IMR-90 (cell line): ENCODE results near the gene ZFYVE1. TPM values are rescaled to one million over a fixed set of nuclear protein-coding genes. Genes with fewer than 3 reads are reported as not detected.

Experiments
- ATAC-seq: fragments of 200-7000 bp; cut with Tn5 transposase; 2 replicates; pipeline ENCODE4 v1.9.1; 2020; ENCODE audit warnings: low read depth, mild to moderate bottlenecking, moderate library complexity
- BruUV-seq: library from RNA; stranded (reverse); fragments of 400-500 nt; replicated peaks from 2 replicates; lab custom pipeline; 2021; lab: Mats Ljungman, UMichigan
- CTCF ChIA-PET: fragments of 300-600 bp; formaldehyde crosslinking; extraction: SDS; loops from one replicate; lab custom pipeline; 2021; ENCODE audit warnings: antibody characterized with exemption; lab: Yijun Ruan, JAX
- POLR2A ChIA-PET: fragments of 300-600 bp; sonication (Branson Sonifier 250); formaldehyde crosslinking; loops from one replicate; lab custom pipeline; 2022; ENCODE audit warnings: antibody characterized with exemption; ENCODE audit not compliant: unreplicated experiment; lab: Charles Lee
- DNase-seq: peaks from one replicate; pipeline ENCODE4 v3.0.0; 2013
- H2AFZ ChIP-seq: replicated peaks from 2 replicates; pipeline ENCODE3; 2013; ENCODE audit warnings: low read length, mild to moderate bottlenecking; ENCODE audit not compliant: poor library complexity
- H2AK5ac ChIP-seq: 2 replicates; pipeline ENCODE4 v1.6.1; 2013; ENCODE audit warnings: low read depth, low read length, inconsistent platforms
- H2AK9ac ChIP-seq: replicated peaks from 2 replicates; pipeline ENCODE3; 2013; ENCODE audit warnings: mild to moderate bottlenecking, low read depth, low read length, moderate library complexity; ENCODE audit not compliant: poor library complexity
- H2BK120ac ChIP-seq: 2 replicates; pipeline ENCODE4 v1.6.1; 2013; ENCODE audit warnings: low read depth, low read length, inconsistent platforms
- H2BK15ac ChIP-seq: 3 replicates; pipeline ENCODE4 v1.6.1; 2013; ENCODE audit warnings: low read depth, low read length, inconsistent platforms
- H2BK20ac ChIP-seq: 2 replicates; pipeline ENCODE4 v1.6.1; 2013; ENCODE audit warnings: low read depth, mild to moderate bottlenecking, inconsistent platforms, low read length, moderate library complexity
- H2BK5ac ChIP-seq: 2 replicates; pipeline ENCODE4 v1.6.1; 2013; ENCODE audit warnings: mild to moderate bottlenecking, low read depth, low read length, inconsistent platforms; ENCODE audit not compliant: poor library complexity, severe bottlenecking
- H3K14ac ChIP-seq: replicated peaks from 2 replicates; pipeline ENCODE4 v1.6.1; 2013; ENCODE audit warnings: low read depth, low read length, inconsistent platforms
- H3K18ac ChIP-seq: 2 replicates; pipeline ENCODE4 v1.6.1; 2013; ENCODE audit warnings: low read depth, low read length, control low read depth
- H3K23ac ChIP-seq: 2 replicates; pipeline ENCODE4 v1.6.1; 2013; ENCODE audit warnings: low read depth, low read length, inconsistent platforms
- H3K27ac ChIP-seq: 2 replicates; pipeline ENCODE4 v1.5.1; 2013; ENCODE audit warnings: mild to moderate bottlenecking, control low read depth, low read length; ENCODE audit not compliant: insufficient read depth
- H3K27me3 ChIP-seq: 2 replicates; pipeline ENCODE4 v1.6.1; 2013; ENCODE audit warnings: low read length; ENCODE audit not compliant: control insufficient read depth, insufficient read depth
- H3K36me3 ChIP-seq: 2 replicates; pipeline ENCODE4 v1.6.1; 2013; ENCODE audit warnings: low read length, mixed read lengths; ENCODE audit not compliant: control insufficient read depth, insufficient read depth
- H3K4ac ChIP-seq: 2 replicates; pipeline ENCODE4 v1.6.1; 2013; ENCODE audit warnings: low read depth, low read length, inconsistent platforms
- H3K4me1 ChIP-seq: 2 replicates; pipeline ENCODE4 v1.6.1; 2013; ENCODE audit warnings: low read length, mixed read lengths; ENCODE audit not compliant: control insufficient read depth, insufficient read depth
- H3K4me2 ChIP-seq: 2 replicates; pipeline ENCODE4 v1.6.1; 2013; ENCODE audit warnings: low read depth, mild to moderate bottlenecking, control low read depth, low read length, moderate library complexity
- H3K4me3 ChIP-seq: 2 replicates; pipeline ENCODE4 v1.5.1; 2013; ENCODE audit warnings: low read depth, mild to moderate bottlenecking, control low read depth, low read length, moderate library complexity; ENCODE audit not compliant: insufficient read depth
- H3K56ac ChIP-seq: 2 replicates; pipeline ENCODE4 v1.6.1; 2013; ENCODE audit warnings: low read length, inconsistent platforms; ENCODE audit not compliant: insufficient read depth; ENCODE audit errors: extremely low read depth
- H3K79me1 ChIP-seq, 2 experiments: 2 replicates each; pipeline ENCODE4 v1.6.1; 2013; ENCODE audit warnings: low read length in 2 of 2, inconsistent platforms in 1 of 2, low read depth in 1 of 2
- H3K9ac ChIP-seq: 2 replicates; pipeline ENCODE4 v1.6.1; 2013; ENCODE audit warnings: low read depth, low read length, control low read depth
- H3K9me1 ChIP-seq: 2 replicates; pipeline ENCODE4 v1.6.1; 2013; ENCODE audit warnings: low read length, inconsistent platforms; ENCODE audit not compliant: insufficient read depth
- H3K9me3 ChIP-seq: 2 replicates; pipeline ENCODE4 v1.6.1; 2013; ENCODE audit warnings: low read length; ENCODE audit not compliant: control insufficient read depth, insufficient read depth
- H4K20me1 ChIP-seq: 2 replicates; pipeline ENCODE4 v1.6.1; 2013; ENCODE audit warnings: low read length, inconsistent platforms; ENCODE audit not compliant: insufficient read depth
- H4K5ac ChIP-seq: 2 replicates; pipeline ENCODE4 v1.6.1; 2013; ENCODE audit warnings: mild to moderate bottlenecking, low read depth, low read length, control low read depth
- H4K8ac ChIP-seq, 2 experiments: 2 replicates each; pipeline ENCODE4 v1.6.1; 2013; ENCODE audit warnings: low read depth in 2 of 2, low read length in 2 of 2, control low read depth in 1 of 2, inconsistent platforms in 1 of 2
- H4K91ac ChIP-seq: 2 replicates; pipeline ENCODE4 v1.6.1; 2013; ENCODE audit warnings: low read depth, low read length, inconsistent platforms; ENCODE audit not compliant: insufficient read depth
- BHLHE40 ChIP-seq: fragments of 150-350 bp; IDR thresholded peaks from 2 replicates; pipeline ENCODE4 v1.6.1; 2016; ENCODE audit warnings: mild to moderate bottlenecking, low read depth, low read length
- CEBPB ChIP-seq: IDR thresholded peaks from 2 replicates; pipeline ENCODE4 v1.6.1; 2012; ENCODE audit warnings: low read depth, low read length, improper control_type of control experiment
- CTCF ChIP-seq: conservative IDR thresholded peaks from 2 replicates; pipeline ENCODE4 v1.5.1; 2012; ENCODE audit warnings: mild to moderate bottlenecking, low read depth, low read length, improper control_type of control experiment
- ELK1 ChIP-seq: fragments of 150-350 bp; IDR thresholded peaks from 2 replicates; pipeline ENCODE4 v1.6.1; 2016; ENCODE audit warnings: low read depth, mild to moderate bottlenecking, low read length, moderate library complexity, borderline replicate concordance
- MAFK ChIP-seq: IDR thresholded peaks from 2 replicates; pipeline ENCODE4 v1.6.1; 2012; ENCODE audit warnings: low read depth, low read length, improper control_type of control experiment
- MAZ ChIP-seq: IDR thresholded peaks from 2 replicates; pipeline ENCODE4 v1.6.1; 2012; ENCODE audit warnings: low read depth, mild to moderate bottlenecking, low read length, improper control_type of control experiment, moderate library complexity, borderline replicate concordance
- MXI1 ChIP-seq: IDR thresholded peaks from 2 replicates; pipeline ENCODE4 v1.6.1; 2012; ENCODE audit warnings: low read depth, mild to moderate bottlenecking, low read length, moderate library complexity, borderline replicate concordance
- NFE2L2 ChIP-seq: fragments of 150-350 bp; IDR thresholded peaks from 2 replicates; pipeline ENCODE4 v1.6.1; 2016; ENCODE audit warnings: low read depth, mild to moderate bottlenecking, low read length
- POLR2A ChIP-seq: IDR thresholded peaks from 2 replicates; pipeline ENCODE4 v1.6.1; 2012; ENCODE audit warnings: mild to moderate bottlenecking, low read depth, low read length
- RAD21 ChIP-seq: IDR thresholded peaks from 2 replicates; pipeline ENCODE4 v1.6.1; 2012; ENCODE audit warnings: low read length, improper control_type of control experiment
- RCOR1 ChIP-seq: IDR thresholded peaks from 2 replicates; pipeline ENCODE4 v1.6.1; 2012; ENCODE audit warnings: mild to moderate bottlenecking, low read length, improper control_type of control experiment; ENCODE audit not compliant: insufficient replicate concordance
- RFX5 ChIP-seq: IDR thresholded peaks from 2 replicates; pipeline ENCODE4 v1.8.0; 2012; ENCODE audit warnings: low read depth, mild to moderate bottlenecking, low read length, moderate library complexity
- SMC3 ChIP-seq: fragments of 150-350 bp; IDR thresholded peaks from 2 replicates; pipeline ENCODE4 v1.6.1; 2016; ENCODE audit warnings: low read depth, mild to moderate bottlenecking, antibody characterized with exemption, low read length, moderate library complexity
- USF2 ChIP-seq: fragments of 150-350 bp; IDR thresholded peaks from 2 replicates; pipeline ENCODE4 v1.6.1; 2017; ENCODE audit warnings: mild to moderate bottlenecking, antibody characterized with exemption, low read length, low read depth
- WGBS, 2 experiments: methylation state at CpG; one replicate each; pipeline versions ENCODE4 v1.1.5 to v1.1.7; 2013; ENCODE audit warnings: missing lambda C conversion rate in 2 of 2; ENCODE audit not compliant: insufficient read length in 1 of 2; ENCODE audit errors: extremely low coverage in 2 of 2; 5-methylcytosine and 5-hydroxymethylcytosine counted together
- dilution Hi-C: fragments of 300-500 bp; cut with HindIII; formaldehyde crosslinking; loops from one replicate; pipeline ENCODE4 v1.14.3; 2018; ENCODE audit warnings: low sequenced_read_pairs; ENCODE audit not compliant: unreplicated experiment
- in situ Hi-C: fragments of 300-500 bp; cut with MboI; formaldehyde crosslinking; loops from 3 replicates; pipeline ENCODE4 v1.14.3; 2019; ENCODE audit warnings: low sequenced_read_pairs, inconsistent platforms, mixed read lengths
- intact Hi-C: fragments of 100-400 bp; cut with micrococcal nuclease; formaldehyde crosslinking; loops from 2 replicates; pipeline ENCODE4 v1.10.0; 2022
- polyA plus RNA-seq, 3 experiments: library from polyadenylated mRNA; depleted of rRNA; stranded (reverse); fragments of >200 nt; gene quantifications; 2 replicates each; pipeline ENCODE4 v1.2.3, GENCODE V29; 2012; ENCODE audit warnings: low replicate concordance in 1 of 3
- total RNA-seq: library from RNA; depleted of rRNA; stranded (reverse); fragments of >200 nt; gene quantifications from 2 replicates; pipeline ENCODE4 v1.2.3, GENCODE V29; 2012

ZFYVE1 gene
- total and polyA plus RNA-seq, 2 of the 4 experiments (the other 2 are of a cell fraction) = 12.2 to 14.2 TPM

- H3K79me1 ChIP-seq = peaks cover 7 to 9% of the 10 kb centered on the region in 2 experiments; a peak in 2 of 4 replicates
- H2AK9ac ChIP-seq = no peak overlapping the region
- H3K27ac ChIP-seq = no peak overlapping the region
- no peak overlapping the region for H2BK15ac ChIP-seq
- no peak overlapping the region for H3K23ac ChIP-seq
- dilution Hi-C loops = no loop called here
- H3K9me1 ChIP-seq = peaks cover 6% of the 10 kb centered on the region; the same call in 1 of the 2 replicates
- DNase-seq (no peak), ATAC-seq (no peak)
- in situ Hi-C loops = no loop called here
- BruUV-seq = no TSS peak
- WGBS, 2 experiments = 67% methylated on average over 4 of the region's 13 CpGs; no CpG with 5 or more reads in 1 of the 2 experiments
- no peak overlapping the region for H2BK5ac ChIP-seq
- H3K36me3 ChIP-seq = peaks cover 29% of the 10 kb centered on the region
- no peak overlapping the region for H4K91ac ChIP-seq
- no peak overlapping the region for H3K4me3 ChIP-seq
- TF ChIP-seq CTCF (no peak), MAFK (no peak), BHLHE40 (no peak), MAZ (no peak), NFE2L2 (no peak), USF2 (no peak), ELK1 (no peak), RCOR1 (no peak), MXI1 (no peak), RAD21 (no peak), CEBPB (no peak), RFX5 (no peak), SMC3 (no peak), POLR2A (no peak)
- no peak overlapping the region for H3K56ac ChIP-seq
- no peak overlapping the region for H2AK5ac ChIP-seq
- H3K14ac ChIP-seq = no peak overlapping the region
- no peaks in the 10 kb centered on the region for H4K20me1 ChIP-seq
- H4K8ac ChIP-seq = no peak overlapping the region
- no peak overlapping the region for H3K18ac ChIP-seq
- H2BK20ac ChIP-seq = no peak overlapping the region
- ChIA-PET POLR2A (no interaction called here), CTCF (interaction anchor here (1.3 kb wide), 1 partner anchor 426 kb away, joined by 7 read pairs; no protein-coding TSS in a partner anchor)
- no peak overlapping the region for H3K4me2 ChIP-seq
- H3K27me3 ChIP-seq = no peaks in the 10 kb centered on the region
- no peaks in the 10 kb centered on the region for H3K4me1 ChIP-seq
- H4K5ac ChIP-seq = no peak overlapping the region
- H3K4ac ChIP-seq = no peak overlapping the region
- no peak overlapping the region for H2BK120ac ChIP-seq
- H3K9me3 ChIP-seq = no peaks in the 10 kb centered on the region
- intact Hi-C loops = no loop called here
- H3K9ac ChIP-seq = no peak overlapping the region
- H2AFZ ChIP-seq = no peak overlapping the region
Observed at GRCh38 chr14:72939630-72940029, 87.3 kb downstream of the ZFYVE1 start.
